PC-9 (cell line): ENCODE data around the gene AUTS2.

Experiments used
- EZH2 ChIP-seq: fragments of 200-600 bp; sonication (generic); IDR thresholded peaks from 2 replicates; pipeline ENCODE4 v1.8.0; 2017; ENCODE audit warnings: antibody characterized with exemption, low read depth
- TF ChIP-seq, protein P1 (sequence below): fragments of 200-600 bp; sonication (generic); conservative IDR thresholded peaks from 2 replicates; pipeline ENCODE4 v1.6.1; 2017; ENCODE audit warnings: mixed run types, antibody characterized with exemption, mild to moderate bottlenecking, moderate library complexity

DNA sequence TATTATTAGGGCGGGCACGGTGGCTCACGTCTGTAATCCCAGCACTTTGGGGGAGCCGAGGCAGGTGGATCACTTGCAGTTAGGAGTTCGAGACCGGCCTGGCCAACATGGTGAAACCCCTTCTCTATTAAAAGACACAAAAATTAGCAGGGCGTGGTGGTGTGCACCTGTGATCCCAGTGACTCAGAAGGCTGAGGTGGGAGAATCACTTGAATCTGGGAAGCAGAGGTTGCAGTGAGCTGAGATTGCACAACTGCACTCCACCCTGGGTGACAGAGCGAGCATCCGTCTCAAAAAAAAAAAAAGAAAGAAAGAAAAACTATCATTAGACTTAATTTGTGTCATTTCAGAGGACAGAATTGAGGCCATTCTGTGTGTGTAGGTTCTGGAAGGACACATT lies 780.9 kb downstream of the AUTS2 start:
- TF ChIP-seq, protein P1, sequence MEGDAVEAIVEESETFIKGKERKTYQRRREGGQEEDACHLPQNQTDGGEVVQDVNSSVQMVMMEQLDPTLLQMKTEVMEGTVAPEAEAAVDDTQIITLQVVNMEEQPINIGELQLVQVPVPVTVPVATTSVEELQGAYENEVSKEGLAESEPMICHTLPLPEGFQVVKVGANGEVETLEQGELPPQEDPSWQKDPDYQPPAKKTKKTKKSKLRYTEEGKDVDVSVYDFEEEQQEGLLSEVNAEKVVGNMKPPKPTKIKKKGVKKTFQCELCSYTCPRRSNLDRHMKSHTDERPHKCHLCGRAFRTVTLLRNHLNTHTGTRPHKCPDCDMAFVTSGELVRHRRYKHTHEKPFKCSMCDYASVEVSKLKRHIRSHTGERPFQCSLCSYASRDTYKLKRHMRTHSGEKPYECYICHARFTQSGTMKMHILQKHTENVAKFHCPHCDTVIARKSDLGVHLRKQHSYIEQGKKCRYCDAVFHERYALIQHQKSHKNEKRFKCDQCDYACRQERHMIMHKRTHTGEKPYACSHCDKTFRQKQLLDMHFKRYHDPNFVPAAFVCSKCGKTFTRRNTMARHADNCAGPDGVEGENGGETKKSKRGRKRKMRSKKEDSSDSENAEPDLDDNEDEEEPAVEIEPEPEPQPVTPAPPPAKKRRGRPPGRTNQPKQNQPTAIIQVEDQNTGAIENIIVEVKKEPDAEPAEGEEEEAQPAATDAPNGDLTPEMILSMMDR = no peak
- no peak for TF ChIP-seq EZH2
